ENCODE measurements around the gene CNIH2.
"Not testable (repeated sequence)": the region's sequence is repeated elsewhere in the genome, so short reads cannot be mapped to it uniquely, and the experiment has no call there.

CNIH2 gene

GRCh38 chr11:66277471-66278362 is at the start of gene CNIH2:
Gene CNIH2 (plus strand): TSS chr11:66278175. CDS start chr11:66278457, 282 bp downstream.
- no peak for DNase-seq (ENCODE audit: low read depth, low spot score)

GRCh38 chr11:66228521-66228920 is 49.5 kb upstream of the CNIH2 start:
- DNase-seq (ENCODE audit: low read depth, low spot score) = no peak

DNA sequence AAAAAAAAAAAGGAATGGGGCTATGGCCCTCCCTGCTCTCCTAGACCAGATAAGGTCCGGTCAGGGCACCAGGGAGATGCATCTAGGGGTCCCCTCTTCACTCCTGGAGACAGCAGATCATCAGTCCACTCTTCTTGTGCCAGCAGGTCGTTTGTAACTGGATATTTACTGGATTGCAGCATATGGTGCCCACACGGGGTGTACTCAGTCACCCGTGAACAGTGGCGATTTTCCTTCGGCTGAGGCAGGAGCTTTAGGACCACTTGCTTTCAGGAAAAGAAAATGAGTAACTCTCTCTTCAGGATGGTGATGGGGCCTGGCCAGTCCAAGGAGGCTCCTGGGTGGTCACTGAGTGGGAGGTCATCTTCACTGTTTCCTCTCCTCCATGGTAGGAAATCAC is 47.8 kb upstream of the CNIH2 start:
- no peak for DNase-seq (ENCODE audit: low read depth, low spot score)

- no peak for DNase-seq (ENCODE audit: low read depth, low spot score)
Measured at GRCh38 chr11:66230978-66231377, 47.0 kb upstream of the CNIH2 start.

GRCh38 chr11:66231561-66231960 is 46.4 kb upstream of the CNIH2 start:
- DNase-seq (ENCODE audit: low read depth, low spot score) = no peak

- DNase-seq (ENCODE audit: low read depth, low spot score) = no peak
Measured at GRCh38 chr11:66232769-66233168, 45.2 kb upstream of the CNIH2 start.

DNA sequence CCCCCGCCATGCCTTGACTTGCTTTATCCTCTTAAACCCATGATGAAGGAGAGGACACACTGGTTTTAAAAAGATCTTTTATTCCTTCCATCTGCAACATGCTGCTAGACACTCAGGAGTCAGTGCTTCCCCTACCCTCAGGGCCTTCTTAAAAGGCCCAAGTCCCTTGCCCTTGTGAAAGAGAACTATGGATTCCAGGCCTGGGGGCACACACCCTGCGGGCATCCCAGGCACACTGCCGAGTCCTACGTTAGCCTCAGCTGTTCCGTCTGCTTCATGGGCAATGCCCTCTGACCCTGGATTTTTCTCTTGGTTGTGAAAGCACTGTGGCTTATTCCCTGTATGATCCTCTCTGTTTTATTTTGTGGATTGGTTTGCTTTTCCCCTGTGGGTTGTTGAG is 44.7 kb upstream of the CNIH2 start:
- no peak for DNase-seq (ENCODE audit: low read depth, low spot score)

- no peak for DNase-seq (ENCODE audit: low read depth, low spot score)
Measured at GRCh38 chr11:66235141-66235540, 42.8 kb upstream of the CNIH2 start.

GRCh38 chr11:66237867-66238266 is 40.1 kb upstream of the CNIH2 start:
- no peak for DNase-seq (ENCODE audit: low read depth, low spot score)

- no peak for DNase-seq (ENCODE audit: low read depth, low spot score)
Measured at GRCh38 chr11:66238786-66239413, 39.1 kb upstream of the CNIH2 start.

DNA sequence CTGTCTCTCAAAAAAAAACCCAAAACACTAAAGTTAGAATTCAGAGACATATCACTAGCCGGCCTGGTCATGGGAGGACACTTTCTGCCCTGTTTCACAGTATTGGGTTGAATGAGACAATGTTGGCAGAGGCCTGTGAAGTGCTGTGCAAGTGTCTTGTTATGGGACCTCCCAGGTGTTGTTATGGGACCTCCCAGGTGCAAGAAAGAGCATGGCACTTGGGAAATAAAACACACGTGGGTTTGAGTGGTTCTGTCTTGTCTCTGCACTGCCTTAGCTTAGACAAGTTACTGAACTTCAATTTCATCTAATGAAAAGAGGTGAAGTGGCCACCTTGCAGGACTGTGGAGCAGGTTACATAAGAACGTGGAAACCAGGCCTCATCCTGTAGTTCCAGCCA is 38.5 kb upstream of the CNIH2 start:
- no peak for DNase-seq (ENCODE audit: low read depth, low spot score)

DNA sequence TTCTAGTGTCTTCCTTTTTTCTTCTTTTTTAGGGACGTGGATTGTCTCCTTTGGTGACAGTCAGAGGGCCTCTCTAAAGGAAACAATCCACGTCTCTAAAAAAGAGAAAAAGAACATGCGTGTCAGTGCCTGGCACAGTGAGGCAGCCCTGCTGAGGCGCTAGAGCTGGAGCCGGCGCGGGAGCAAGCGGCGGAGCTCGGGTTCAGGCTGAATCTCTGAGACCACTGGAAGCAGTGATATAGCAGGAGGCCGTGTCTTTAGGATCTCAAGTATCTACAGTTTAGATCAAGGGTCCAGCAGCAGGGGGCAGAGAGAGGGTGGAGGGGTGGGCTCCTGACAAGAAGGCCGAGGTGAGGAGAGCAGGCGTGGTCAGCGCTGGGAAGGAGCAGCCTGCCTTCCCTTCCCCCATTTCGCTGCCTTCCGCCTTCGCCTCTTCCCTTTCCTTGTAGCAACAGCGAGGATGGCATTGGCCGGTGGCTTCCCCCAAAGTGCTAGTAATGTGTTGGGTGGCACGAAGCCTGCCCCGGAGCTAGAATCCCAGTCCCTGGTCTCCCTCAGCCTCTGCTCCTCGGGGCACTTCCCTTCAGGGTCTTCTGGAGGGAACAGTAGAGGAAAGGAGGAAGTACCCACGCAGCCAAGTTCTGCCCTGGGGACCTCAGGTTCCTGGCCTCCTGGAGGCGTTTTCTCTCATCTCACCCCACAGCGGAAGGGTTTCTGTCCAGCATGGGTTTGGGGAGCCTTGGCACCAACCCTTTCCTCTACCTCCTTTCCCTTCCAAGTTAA is 37.8 kb upstream of the CNIH2 start:
- no peak for DNase-seq (ENCODE audit: low read depth, low spot score)

DNA sequence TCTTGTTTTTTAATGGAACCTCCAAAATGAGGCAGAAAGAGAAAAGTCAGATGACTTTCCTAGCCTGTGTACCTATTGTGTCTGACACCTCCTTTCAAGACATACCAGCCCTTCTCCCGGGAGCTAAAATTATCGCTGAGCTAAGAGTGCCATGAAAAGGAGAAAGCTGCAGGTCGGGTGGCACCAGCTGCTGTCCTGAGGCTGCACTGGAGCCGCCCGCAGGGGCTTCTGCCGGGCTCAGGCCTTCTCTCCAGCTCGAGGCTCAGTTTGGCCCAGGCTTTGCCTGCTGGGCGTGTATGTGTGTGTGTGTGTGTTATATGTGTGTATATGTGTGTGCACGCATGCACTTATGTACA is 37.2 kb upstream of the CNIH2 start:
- no peak for DNase-seq (ENCODE audit: low read depth, low spot score)

DNA sequence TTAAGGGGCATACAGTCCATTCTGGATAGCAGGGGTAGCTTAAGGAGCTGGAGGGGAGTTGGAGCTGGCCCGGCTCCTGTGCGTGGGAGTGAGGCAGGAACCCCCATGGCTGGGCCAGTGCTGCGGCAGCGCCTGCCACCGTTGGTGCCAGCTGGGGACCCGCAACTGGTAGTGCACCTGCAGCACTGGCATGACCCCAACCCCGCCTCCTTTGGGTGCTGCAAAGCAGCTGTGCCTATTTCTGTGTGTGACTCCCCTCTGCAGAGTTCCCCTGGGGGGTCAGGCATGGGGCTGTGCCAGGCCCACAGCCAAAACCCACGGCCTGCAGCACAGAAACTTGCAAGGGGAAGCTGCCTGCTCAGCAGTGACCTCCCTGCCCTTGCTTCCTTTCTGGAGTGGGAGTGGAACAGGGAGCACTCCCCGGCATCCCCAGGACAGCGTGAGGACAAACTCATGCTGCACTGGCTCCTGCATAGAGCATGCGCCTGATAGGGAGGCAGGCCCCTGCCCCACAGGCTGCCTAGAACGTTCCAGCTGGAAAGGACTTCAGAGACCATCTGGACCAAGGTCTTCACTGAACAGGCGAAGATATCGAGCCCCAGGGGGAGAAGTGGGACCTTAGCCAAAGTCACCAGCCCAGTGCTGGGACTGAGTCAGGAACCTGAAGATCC is 35.7 kb upstream of the CNIH2 start:
- no peak for DNase-seq (ENCODE audit: low read depth, low spot score)

DNA sequence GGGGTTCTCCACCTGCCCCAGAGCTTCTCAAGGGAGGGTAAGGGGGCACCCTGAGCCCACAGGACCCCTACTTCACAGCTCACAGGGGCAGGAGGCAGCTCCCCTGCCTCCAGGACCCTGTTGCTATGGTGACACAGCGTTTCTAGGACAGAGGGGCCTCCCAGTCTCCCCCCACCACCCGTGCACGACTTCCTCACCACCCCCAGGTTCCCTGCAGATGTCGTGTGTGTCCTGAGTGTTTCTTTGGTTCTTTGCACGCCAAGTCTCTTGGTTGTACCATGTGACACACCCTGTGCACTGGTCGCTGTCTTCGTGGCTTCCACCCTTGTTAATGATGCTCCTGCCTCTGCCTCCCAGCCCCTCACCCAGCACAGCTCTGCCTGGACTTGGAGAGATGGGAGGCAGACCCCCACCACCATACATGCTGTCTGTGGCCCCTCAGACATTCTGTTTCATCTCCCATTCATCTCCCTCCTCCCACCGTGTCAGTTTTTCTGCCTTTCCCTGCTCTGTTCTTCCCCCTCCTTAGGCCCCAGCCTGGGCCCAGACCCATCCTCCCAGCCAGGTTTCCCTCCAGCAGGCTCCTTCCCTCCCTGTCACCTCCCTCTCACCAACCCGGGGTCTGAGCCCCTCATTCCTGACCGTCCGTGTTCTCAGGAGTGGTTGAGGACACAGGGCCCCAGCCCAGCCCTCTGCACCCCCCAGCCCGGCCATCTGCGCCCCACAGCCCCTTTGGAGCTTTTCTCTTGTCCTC is 34.0 kb upstream of the CNIH2 start:
- DNase-seq (ENCODE audit: low read depth, low spot score) = no peak

DNA sequence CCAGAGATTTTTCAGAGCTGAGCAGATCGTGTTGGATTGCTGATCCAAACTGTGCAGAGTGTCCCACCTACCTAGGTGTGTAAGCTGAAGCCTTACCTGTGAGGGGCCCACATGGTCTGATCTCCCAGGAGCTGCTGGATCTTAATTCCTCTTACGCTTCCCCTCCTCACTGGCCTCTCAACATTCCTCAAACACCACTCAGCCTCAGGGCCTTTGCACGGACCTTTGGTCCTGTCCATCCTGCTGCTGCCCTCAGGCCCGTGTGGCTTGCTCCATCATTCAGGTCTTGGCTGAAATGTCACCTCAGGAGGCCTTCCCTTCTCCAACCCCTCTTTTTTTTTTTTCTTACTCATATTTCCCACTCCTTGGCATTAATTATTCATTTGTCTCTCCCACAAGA is 30.7 kb upstream of the CNIH2 start:
- no peak for DNase-seq (ENCODE audit: low read depth, low spot score)

DNA sequence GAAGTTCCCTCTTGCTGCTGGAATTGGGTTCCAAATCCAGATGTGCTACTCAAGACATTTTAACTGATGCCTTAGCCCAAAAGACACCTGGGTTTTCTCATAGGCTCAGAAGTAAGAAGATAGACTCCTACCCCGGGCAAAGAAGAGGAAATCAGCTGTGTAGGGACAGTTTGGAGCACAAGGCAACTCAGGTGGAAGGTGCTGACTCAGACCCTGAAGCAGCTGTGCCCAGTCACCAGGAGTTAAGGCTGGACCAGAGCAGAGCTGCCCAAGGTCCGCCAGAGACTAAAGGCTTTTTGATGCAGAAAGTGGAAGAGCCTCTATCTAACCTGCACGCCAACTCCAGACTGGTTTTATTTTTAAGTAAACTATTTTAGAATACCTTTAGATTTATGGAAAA is 30.2 kb upstream of the CNIH2 start:
- no peak for DNase-seq (ENCODE audit: low read depth, low spot score)

DNA sequence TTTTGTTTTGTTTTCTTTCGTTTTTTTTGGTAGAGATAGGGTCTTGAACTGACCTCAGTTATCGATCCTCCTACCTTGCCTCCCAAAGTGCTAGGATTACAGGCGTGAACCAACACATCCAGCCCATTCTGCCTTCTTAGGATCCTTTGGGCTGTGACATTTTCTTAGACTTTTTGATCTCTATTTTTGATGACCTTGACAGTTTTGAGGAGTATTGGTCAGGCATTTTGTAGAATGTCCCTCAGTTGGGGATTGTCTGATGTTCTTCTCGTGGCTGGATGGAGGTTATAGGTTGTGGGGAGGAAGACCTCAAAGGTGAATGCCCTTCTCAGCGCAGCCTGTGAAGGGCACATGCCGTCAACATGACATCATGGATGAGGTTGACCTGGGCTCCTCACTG is 29.1 kb upstream of the CNIH2 start:
- DNase-seq (ENCODE audit: low read depth, low spot score) = no peak

DNA sequence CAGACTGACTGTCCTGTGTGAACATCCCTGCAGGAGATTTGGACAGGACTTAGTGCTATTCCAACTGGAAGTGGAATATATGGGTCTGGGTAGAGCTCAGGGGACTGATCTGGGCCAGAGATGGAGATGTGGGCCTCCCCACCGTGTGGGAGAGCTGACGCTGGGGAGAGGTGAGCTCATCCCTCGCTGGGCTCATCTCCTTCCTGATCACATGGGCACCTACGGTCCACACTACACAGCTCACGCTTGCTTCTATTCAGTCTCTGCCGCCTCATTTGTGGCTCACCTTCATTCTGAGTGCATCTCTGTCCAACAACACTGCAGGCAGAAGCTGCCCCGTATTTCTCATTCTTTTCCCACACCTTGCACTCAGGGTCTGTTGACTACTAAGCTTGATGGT is 26.2 kb upstream of the CNIH2 start:
- no peak for DNase-seq (ENCODE audit: low read depth, low spot score)

DNA sequence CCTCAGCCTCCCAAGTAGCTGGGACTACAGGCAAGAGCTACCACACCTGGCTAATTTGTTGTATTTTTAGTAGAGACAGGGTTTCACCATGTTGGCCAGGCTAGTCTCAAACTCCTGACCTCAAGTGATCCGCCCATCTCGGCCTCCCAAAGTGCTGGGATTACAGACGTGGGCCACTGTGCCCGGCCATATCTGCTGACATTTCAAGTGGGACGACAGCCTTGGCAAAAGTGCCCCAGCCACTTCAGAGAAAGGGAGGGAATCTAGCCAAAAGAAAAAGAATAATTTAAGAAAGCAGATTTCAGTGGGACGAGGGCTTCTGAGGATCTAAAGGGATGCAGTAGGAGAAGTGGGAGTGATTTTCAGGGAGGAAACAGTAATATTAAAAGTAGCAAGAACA is 24.9 kb upstream of the CNIH2 start:
- DNase-seq (ENCODE audit: low read depth, low spot score) = not testable (repeated sequence)

GRCh38 chr11:66258473-66258893 is 19.5 kb upstream of the CNIH2 start:
- DNase-seq (ENCODE audit: low read depth, low spot score) = no peak

Data from iPS DF 19.7 (cell line).